Measurements from ENCODE around the gene PON3.
"Not testable (repeated sequence)": the region's sequence is repeated elsewhere in the genome, so short reads cannot be mapped to it uniquely, and the experiment has no call there.

PON3 gene

GRCh38 chr7:95395755-95396135 lies 430 bp downstream of the PON3 start:
- Histone ChIP-seq H3K27me3 (no peaks in the 10 kb centered on the region), H3K36me3 (no peaks in the 10 kb centered on the region), H3K9ac (no peak overlapping the region), H3K4me3 (no peak overlapping the region), H3K4me1 (no peaks in the 10 kb centered on the region), H3K4me2 (no peak overlapping the region), H4K20me1 (no peaks in the 10 kb centered on the region), H3K9me3 (peaks cover 11% of the 10 kb centered on the region), H3K27ac (no peak overlapping the region)
- TF ChIP-seq Cebpa-rat (IDR thresholded peaks at IDR 0.05), result no peak

DNA sequence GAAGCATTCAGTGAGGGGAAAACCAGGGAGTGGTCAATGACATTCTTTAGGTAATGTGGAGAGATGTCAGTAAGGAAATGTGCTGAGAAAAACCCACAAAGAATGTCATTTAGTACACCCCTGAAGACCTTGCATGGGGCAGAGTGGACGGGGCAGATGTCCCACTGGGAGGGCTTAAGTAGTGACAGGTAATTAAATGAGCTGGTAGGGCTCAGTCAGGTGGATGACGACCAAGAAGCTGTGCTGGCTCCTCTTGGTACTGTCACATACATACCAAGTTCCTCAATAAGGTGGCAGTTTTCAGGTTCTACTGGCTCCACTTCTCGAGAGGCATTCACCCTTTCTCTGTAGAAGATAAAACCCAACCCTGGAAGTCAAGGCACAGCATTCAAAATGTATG lies 1.8 kb downstream of the PON3 start:
- no peak overlapping the region for H3K27ac ChIP-seq
- H3K27me3 ChIP-seq, result no peaks in the 10 kb centered on the region
- TF ChIP-seq Cebpa-rat (IDR thresholded peaks at IDR 0.05), result no peak
- H4K20me1 ChIP-seq, result no peaks in the 10 kb centered on the region
- no peak overlapping the region for H3K4me3 ChIP-seq
- peaks cover 11% of the 10 kb centered on the region for H3K9me3 ChIP-seq
- H3K4me1 ChIP-seq, result no peaks in the 10 kb centered on the region
- H3K9ac ChIP-seq, result no peak overlapping the region
- no peak overlapping the region for H3K4me2 ChIP-seq
- no peaks in the 10 kb centered on the region for H3K36me3 ChIP-seq

GRCh38 chr7:95391761-95392160 lies 4.4 kb downstream of the PON3 start:
- no peak overlapping the region for H3K9ac ChIP-seq

DNA sequence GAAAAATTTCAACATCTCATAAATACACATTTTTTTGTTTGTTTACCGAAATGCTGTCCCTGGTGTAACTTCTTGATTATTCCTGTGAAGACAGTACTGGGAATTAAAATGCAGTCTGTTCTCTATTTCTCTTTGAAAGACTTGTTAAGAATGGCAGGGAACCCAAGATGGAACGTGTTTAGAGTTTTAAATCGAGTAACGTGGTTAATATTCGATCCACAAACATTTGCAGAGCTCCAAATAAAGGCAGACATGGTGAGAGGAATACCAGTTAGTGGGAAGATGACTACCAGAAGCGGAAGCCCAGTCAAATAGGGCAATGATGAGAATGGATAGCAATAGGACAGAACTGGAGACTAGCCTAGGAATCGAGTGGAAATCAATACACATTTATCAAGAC lies 6.7 kb downstream of the PON3 start:
- no peak overlapping the region for H3K27ac ChIP-seq
- H3K4me2 ChIP-seq, result no peak overlapping the region
- no peaks in the 10 kb centered on the region for H3K27me3 ChIP-seq
- H3K4me1 ChIP-seq, result no peaks in the 10 kb centered on the region
- H3K9ac ChIP-seq, result no peak overlapping the region
- H3K4me3 ChIP-seq, result no peak overlapping the region
- no peaks in the 10 kb centered on the region for H3K9me3 ChIP-seq
- no peaks in the 10 kb centered on the region for H3K36me3 ChIP-seq
- no peak for TF ChIP-seq Cebpa-rat (IDR thresholded peaks at IDR 0.05)
- no peaks in the 10 kb centered on the region for H4K20me1 ChIP-seq

More at GRCh38 chr7:95391761-95392160, 4.4 kb downstream of the PON3 start:
- Histone ChIP-seq H3K27ac (no peak overlapping the region), H3K4me3 (no peak overlapping the region), H3K36me3 (no peaks in the 10 kb centered on the region), H3K27me3 (no peaks in the 10 kb centered on the region), H3K9me3 (peaks cover 11% of the 10 kb centered on the region), H4K20me1 (no peaks in the 10 kb centered on the region), H3K4me1 (no peaks in the 10 kb centered on the region), H3K4me2 (no peak overlapping the region)
- TF ChIP-seq Cebpa-rat (IDR thresholded peaks at IDR 0.05), result no peak

- not testable (repeated sequence) for H3K9ac ChIP-seq, H3K36me3 ChIP-seq, H3K27me3 ChIP-seq, H4K20me1 ChIP-seq, H3K4me1 ChIP-seq, H3K27ac ChIP-seq, H3K4me2 ChIP-seq, H3K4me3 ChIP-seq
- peaks cover 18% of the 10 kb centered on the region for H3K9me3 ChIP-seq
Measured at GRCh38 chr7:95379457-95379856, 16.7 kb downstream of the PON3 start.

DNA sequence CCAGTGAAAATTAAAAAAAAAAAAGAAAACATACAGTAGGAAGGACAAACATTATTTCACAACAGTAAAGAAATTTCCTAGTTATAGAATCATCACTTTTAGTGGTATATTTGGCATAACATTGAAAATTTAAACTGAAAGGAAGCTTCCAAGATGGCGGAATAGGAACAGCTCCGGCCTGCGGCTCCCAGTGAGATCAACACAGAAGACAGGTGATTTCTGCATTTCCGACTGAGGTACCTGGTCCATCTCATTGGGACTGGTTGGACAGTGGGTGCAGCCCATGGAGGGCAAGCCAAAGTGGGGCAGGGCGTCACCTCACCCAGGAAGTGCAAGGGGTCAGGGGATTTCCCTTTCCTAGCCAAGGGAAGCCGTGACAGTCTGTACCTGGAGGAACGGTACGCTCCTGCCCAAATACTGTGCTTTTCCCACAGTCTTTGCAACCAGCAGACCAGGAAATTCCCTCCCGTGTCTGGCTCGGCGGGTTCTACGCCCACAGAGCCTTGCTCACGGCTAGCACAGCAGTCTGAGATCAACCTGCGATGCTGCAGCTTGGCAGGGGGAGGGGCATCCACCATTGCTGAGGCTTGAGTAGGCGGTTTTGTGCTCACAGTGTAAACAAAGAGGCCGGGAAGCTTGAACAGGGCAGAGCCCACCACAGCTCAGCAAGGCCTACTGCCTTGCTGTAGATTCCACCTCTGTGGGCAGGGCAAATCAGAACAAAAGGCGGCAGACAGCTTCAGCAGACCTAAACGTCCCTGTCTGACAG lies 19.4 kb downstream of the PON3 start:
- H3K4me1 ChIP-seq, result no peaks in the 10 kb centered on the region
- H3K27me3 ChIP-seq, result no peaks in the 10 kb centered on the region
- no peaks in the 10 kb centered on the region for H4K20me1 ChIP-seq
- no peak overlapping the region for H3K4me2 ChIP-seq
- no peak overlapping the region for H3K27ac ChIP-seq
- H3K4me3 ChIP-seq, result no peak overlapping the region
- no peak for TF ChIP-seq Cebpa-rat (IDR thresholded peaks at IDR 0.05)
- H3K36me3 ChIP-seq, result no peaks in the 10 kb centered on the region
- H3K9me3 ChIP-seq, result peaks cover 18% of the 10 kb centered on the region
- H3K9ac ChIP-seq, result no peak overlapping the region

GRCh38 chr7:95375591-95376257 lies 20.5 kb downstream of the PON3 start:
- Histone ChIP-seq H3K4me2 (no peak overlapping the region), H3K9ac (no peak overlapping the region), H3K4me1 (no peaks in the 10 kb centered on the region), H4K20me1 (no peaks in the 10 kb centered on the region), H3K9me3 (peaks cover 18% of the 10 kb centered on the region), H3K27me3 (no peaks in the 10 kb centered on the region), H3K27ac (no peak overlapping the region), H3K36me3 (no peaks in the 10 kb centered on the region), H3K4me3 (no peak overlapping the region)
- no peak for TF ChIP-seq Cebpa-rat (IDR thresholded peaks at IDR 0.05)

GRCh38 chr7:95373323-95373722 lies 22.9 kb downstream of the PON3 start:
- Histone ChIP-seq H3K27me3 (no peaks in the 10 kb centered on the region), H3K27ac (no peak overlapping the region), H3K4me3 (no peak overlapping the region), H3K9me3 (peaks cover 7% of the 10 kb centered on the region; the same call in 1 of the 2 replicates), H4K20me1 (no peaks in the 10 kb centered on the region), H3K36me3 (no peaks in the 10 kb centered on the region), H3K4me2 (no peak overlapping the region), H3K9ac (no peak overlapping the region), H3K4me1 (no peaks in the 10 kb centered on the region)
- TF ChIP-seq Cebpa-rat (IDR thresholded peaks at IDR 0.05), result no peak

DNA sequence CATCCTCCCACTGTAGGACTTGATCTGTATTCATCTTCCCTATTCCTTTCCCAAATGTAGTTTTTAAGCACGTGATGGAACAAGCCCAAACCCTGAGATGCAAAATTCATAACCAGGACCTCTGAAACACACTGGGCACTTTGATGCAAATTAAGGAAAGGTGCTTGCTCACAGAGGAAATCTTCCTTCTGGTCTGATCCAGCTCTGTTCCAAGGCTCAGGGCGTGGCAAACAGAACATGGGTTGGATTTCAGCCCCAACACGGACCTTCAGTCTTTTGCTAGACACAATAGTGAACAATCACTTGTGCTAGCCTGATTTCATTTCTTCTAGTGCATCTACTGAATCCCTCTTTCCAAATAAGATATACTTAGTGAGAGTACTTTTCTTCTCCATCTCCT lies 27.9 kb downstream of the PON3 start:
- no peak overlapping the region for H3K4me3 ChIP-seq
- H3K36me3 ChIP-seq, result no peaks in the 10 kb centered on the region
- H4K20me1 ChIP-seq, result no peaks in the 10 kb centered on the region
- H3K27ac ChIP-seq, result no peak overlapping the region
- no peaks in the 10 kb centered on the region for H3K9me3 ChIP-seq
- no peaks in the 10 kb centered on the region for H3K27me3 ChIP-seq
- no peak overlapping the region for H3K9ac ChIP-seq
- no peak overlapping the region for H3K4me2 ChIP-seq
- H3K4me1 ChIP-seq, result no peaks in the 10 kb centered on the region
- no peak for TF ChIP-seq Cebpa-rat (IDR thresholded peaks at IDR 0.05)

GRCh38 chr7:95367606-95368005 lies 28.6 kb downstream of the PON3 start:
- TF ChIP-seq Cebpa-rat (IDR thresholded peaks at IDR 0.05), result no peak

More at GRCh38 chr7:95367606-95368005, 28.6 kb downstream of the PON3 start:
- Histone ChIP-seq H3K9ac (no peak overlapping the region), H3K4me1 (no peaks in the 10 kb centered on the region), H3K27ac (no peak overlapping the region), H3K4me2 (no peak overlapping the region), H3K9me3 (no peaks in the 10 kb centered on the region), H3K27me3 (no peaks in the 10 kb centered on the region), H3K4me3 (no peak overlapping the region), H3K36me3 (no peaks in the 10 kb centered on the region), H4K20me1 (no peaks in the 10 kb centered on the region)
